Nephron progenitor cell (in vitro differentiated cells): ENCODE measurements around the gene SSTR1.

Source experiments
- DNase-seq: peaks from one replicate; pipeline ENCODE4 v3.0.0; 2021
- H3K27ac Mint-ChIP-seq: 2 replicates; pipeline ENCODE4 v1.8.0; 2021; ENCODE audit warnings: mild to moderate bottlenecking, moderate library complexity, mixed read lengths
- H3K27me3 Mint-ChIP-seq: 2 replicates; pipeline ENCODE4 v1.8.0; 2021; ENCODE audit warnings: mild to moderate bottlenecking, low read depth, mixed read lengths; ENCODE audit not compliant: poor library complexity
- H3K36me3 Mint-ChIP-seq: 2 replicates; pipeline ENCODE4 v1.8.0; 2021; ENCODE audit warnings: low read depth, mixed read lengths
- H3K4me1 Mint-ChIP-seq: 2 replicates; pipeline ENCODE4 v1.8.0; 2021; ENCODE audit warnings: mixed read lengths
- H3K4me3 Mint-ChIP-seq: 2 replicates; pipeline ENCODE4 v1.8.0; 2021; ENCODE audit warnings: mild to moderate bottlenecking, moderate library complexity, mixed read lengths
- H3K9me3 Mint-ChIP-seq: 2 replicates; pipeline ENCODE4 v1.8.0; 2021; ENCODE audit warnings: mild to moderate bottlenecking, moderate library complexity, mixed read lengths
- TF ChIP-seq, protein P1 (sequence below): fragments of 200-600 bp; sonication (generic); IDR thresholded peaks from 2 replicates; pipeline ENCODE4 v1.5.0; 2021; ENCODE audit warnings: antibody characterized with exemption

SSTR1 gene

DNA sequence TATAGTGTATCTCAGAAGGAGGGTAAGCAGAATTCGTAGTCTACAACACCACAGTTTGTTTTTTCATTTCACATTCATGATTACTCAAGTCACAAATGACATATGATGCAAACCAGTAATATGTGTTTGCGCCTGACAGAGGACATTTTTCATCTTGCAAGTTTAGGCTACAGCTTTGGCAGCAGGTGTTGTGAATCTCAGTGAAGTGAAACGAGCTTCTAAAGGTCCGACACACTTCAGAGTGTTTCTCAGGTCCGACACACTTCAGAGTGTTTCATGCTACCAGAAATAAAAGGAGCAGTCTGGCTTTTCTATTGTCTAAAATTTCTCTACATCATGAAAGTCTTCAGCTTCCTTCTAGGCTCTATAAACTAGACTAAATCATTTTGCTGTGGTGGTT, 25.5 kb downstream of the SSTR1 start:
- no peak overlapping the region for H3K4me3 Mint-ChIP-seq
- TF ChIP-seq, protein P1, sequence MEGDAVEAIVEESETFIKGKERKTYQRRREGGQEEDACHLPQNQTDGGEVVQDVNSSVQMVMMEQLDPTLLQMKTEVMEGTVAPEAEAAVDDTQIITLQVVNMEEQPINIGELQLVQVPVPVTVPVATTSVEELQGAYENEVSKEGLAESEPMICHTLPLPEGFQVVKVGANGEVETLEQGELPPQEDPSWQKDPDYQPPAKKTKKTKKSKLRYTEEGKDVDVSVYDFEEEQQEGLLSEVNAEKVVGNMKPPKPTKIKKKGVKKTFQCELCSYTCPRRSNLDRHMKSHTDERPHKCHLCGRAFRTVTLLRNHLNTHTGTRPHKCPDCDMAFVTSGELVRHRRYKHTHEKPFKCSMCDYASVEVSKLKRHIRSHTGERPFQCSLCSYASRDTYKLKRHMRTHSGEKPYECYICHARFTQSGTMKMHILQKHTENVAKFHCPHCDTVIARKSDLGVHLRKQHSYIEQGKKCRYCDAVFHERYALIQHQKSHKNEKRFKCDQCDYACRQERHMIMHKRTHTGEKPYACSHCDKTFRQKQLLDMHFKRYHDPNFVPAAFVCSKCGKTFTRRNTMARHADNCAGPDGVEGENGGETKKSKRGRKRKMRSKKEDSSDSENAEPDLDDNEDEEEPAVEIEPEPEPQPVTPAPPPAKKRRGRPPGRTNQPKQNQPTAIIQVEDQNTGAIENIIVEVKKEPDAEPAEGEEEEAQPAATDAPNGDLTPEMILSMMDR: no peak
- no peaks in the 10 kb centered on the region for H3K4me1 Mint-ChIP-seq
- H3K9me3 Mint-ChIP-seq: no peaks in the 10 kb centered on the region
- no peaks in the 10 kb centered on the region for H3K36me3 Mint-ChIP-seq
- no peak overlapping the region for H3K27ac Mint-ChIP-seq
- DNase-seq: no peak
- H3K27me3 Mint-ChIP-seq: peaks cover 3% of the 10 kb centered on the region

GRCh38 chr14:38238332-38238731, 30.6 kb downstream of the SSTR1 start:
- peaks cover 9% of the 10 kb centered on the region for H3K27me3 Mint-ChIP-seq
- no peaks in the 10 kb centered on the region for H3K36me3 Mint-ChIP-seq
- TF ChIP-seq, protein P1: no peak
- H3K9me3 Mint-ChIP-seq: no peaks in the 10 kb centered on the region
- H3K4me3 Mint-ChIP-seq: no peak overlapping the region
- H3K27ac Mint-ChIP-seq: no peak overlapping the region
- DNase-seq: no peak
- H3K4me1 Mint-ChIP-seq: no peaks in the 10 kb centered on the region

- Mint-ChIP-seq H3K27ac (no peak overlapping the region), H3K4me3 (no peak overlapping the region), H3K9me3 (no peaks in the 10 kb centered on the region), H3K36me3 (no peaks in the 10 kb centered on the region), H3K4me1 (no peaks in the 10 kb centered on the region), H3K27me3 (peaks cover 9% of the 10 kb centered on the region)
- DNase-seq: no peak
- TF ChIP-seq, protein P1: no peak
Observed at GRCh38 chr14:38238878-38239277, 31.2 kb downstream of the SSTR1 start.

- peaks cover 6% of the 10 kb centered on the region for H3K27me3 Mint-ChIP-seq
- H3K4me1 Mint-ChIP-seq: no peaks in the 10 kb centered on the region
- H3K9me3 Mint-ChIP-seq: no peaks in the 10 kb centered on the region
Observed at GRCh38 chr14:38243696-38244240, 36.1 kb downstream of the SSTR1 start.

GRCh38 chr14:38248321-38249028, 40.8 kb downstream of the SSTR1 start:
- Mint-ChIP-seq H3K27ac (no peak overlapping the region), H3K4me1 (no peaks in the 10 kb centered on the region), H3K36me3 (no peaks in the 10 kb centered on the region), H3K4me3 (no peak overlapping the region), H3K9me3 (no peaks in the 10 kb centered on the region), H3K27me3 (peaks cover 30% of the 10 kb centered on the region)
- TF ChIP-seq, protein P1: peak; percentile 9
- DNase-seq: no peak

More at GRCh38 chr14:38243696-38244240, 36.1 kb downstream of the SSTR1 start:
- Mint-ChIP-seq H3K27ac (no peak overlapping the region), H3K36me3 (no peaks in the 10 kb centered on the region), H3K4me3 (no peak overlapping the region)
- TF ChIP-seq, protein P1: no peak
- DNase-seq: no peak

DNA sequence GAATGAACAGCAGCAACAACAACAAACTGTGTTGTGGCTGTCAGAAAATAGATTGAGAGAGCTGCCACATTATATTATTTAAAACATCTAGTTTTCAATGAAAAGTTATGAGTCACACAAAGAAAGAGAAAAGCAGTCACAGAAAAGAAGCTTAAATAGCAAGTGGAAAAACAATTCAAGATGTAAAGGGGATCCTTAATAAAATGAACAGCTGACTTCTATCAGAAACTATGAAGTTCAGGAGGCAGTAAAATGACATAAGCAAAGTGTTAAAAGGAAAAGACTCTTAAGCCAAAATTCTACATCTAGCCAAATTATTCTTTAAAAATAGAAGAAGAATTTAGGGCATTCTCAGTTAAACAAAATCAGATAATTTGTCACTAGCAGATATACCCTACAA, 42.6 kb downstream of the SSTR1 start:
- Mint-ChIP-seq H3K27ac (no peak overlapping the region), H3K4me3 (no peak overlapping the region), H3K36me3 (no peaks in the 10 kb centered on the region), H3K9me3 (no peaks in the 10 kb centered on the region), H3K27me3 (peaks cover 49% of the 10 kb centered on the region), H3K4me1 (peaks cover 5% of the 10 kb centered on the region)
- DNase-seq: no peak
- TF ChIP-seq, protein P1: no peak
